Measurements from ENCODE around the gene IQGAP2. TPM values are rescaled to one million over a fixed set of nuclear protein-coding genes. Genes with fewer than 3 reads are reported as not detected.

The IQGAP2 gene
- total and polyA plus RNA-seq, 9 of the 15 experiments (the other 6 are each of a cell fraction or from before 2014, with no cell fraction given): 8.7 to 23.2 (median 17.4) TPM

- TF ChIP-seq ZNF253 (CRISPR knock-in tag; conservative IDR thresholded peaks at IDR 0.05): no peak
- TF ChIP-seq CBFA2T2 (conservative IDR thresholded peaks at IDR 0.05): peak; percentile 100
- no peak for TF ChIP-seq TSC22D4 (tag; IDR thresholded peaks at IDR 0.05)
- no peak for TF ChIP-seq ZBTB26 (CRISPR knock-in tag; IDR thresholded peaks at IDR 0.05)
- TF ChIP-seq CHD1 (IDR thresholded peaks at IDR 0.05; ENCODE audit: low read length): no peak
- TF ChIP-seq TEAD2 (tag; IDR thresholded peaks at IDR 0.05): peak; percentile 84
- TF ChIP-seq MEF2D (tag; conservative IDR thresholded peaks at IDR 0.05; ENCODE audit: low read depth): peak; percentile 69
- TF ChIP-seq KDM2B (CRISPR knock-in tag; IDR thresholded peaks at IDR 0.05): no peak
- TF ChIP-seq JUND (IDR thresholded peaks at IDR 0.05; ENCODE audit: borderline replicate concordance, low read depth, low read length): peak; percentile 71; the same call in 1 of the 2 replicates
- TF ChIP-seq JUND (tag; IDR thresholded peaks at IDR 0.05; ENCODE audit: borderline replicate concordance, low read depth, low read length): peak; percentile 9; the same call in 1 of the 3 replicates
- no peak; the same call in 1 of the 2 replicates for TF ChIP-seq ATF3 (IDR thresholded peaks at IDR 0.05)
- no peak for TF ChIP-seq ATF3 (CRISPR knock-in tag; conservative IDR thresholded peaks at IDR 0.05)
- TF ChIP-seq ZNF280B (CRISPR knock-in tag; IDR thresholded peaks at IDR 0.05): no peak
- TF ChIP-seq NCOA6 (IDR thresholded peaks at IDR 0.05): no peak
- TF ChIP-seq HNRNPUL1 (IDR thresholded peaks at IDR 0.05; ENCODE audit: low read length): no peak
- TF ChIP-seq THRAP3 (IDR thresholded peaks at IDR 0.05; ENCODE audit: borderline replicate concordance): no peak
- peak; percentile 86 for TF ChIP-seq RUNX1 (IDR thresholded peaks at IDR 0.05; ENCODE audit: low read depth)
- TF ChIP-seq SMAD3 (CRISPR knock-in tag; conservative IDR thresholded peaks at IDR 0.05): peak; percentile 92
- TF ChIP-seq ZKSCAN1 (IDR thresholded peaks at IDR 0.05; ENCODE audit: low read depth, low read length): no peak
- no peak for TF ChIP-seq ZFX (CRISPR knock-in tag; IDR thresholded peaks at IDR 0.05)
- peak; percentile 82 for TF ChIP-seq GABPA (tag; conservative IDR thresholded peaks at IDR 0.05; ENCODE audit: low read depth)
- no peak for TF ChIP-seq SAFB (IDR thresholded peaks at IDR 0.05; ENCODE audit: borderline replicate concordance, low read depth, low read length)
- no peak for TF ChIP-seq MAFK (IDR thresholded peaks at IDR 0.05; ENCODE audit: low read length)
Measured at GRCh38 chr5:76657683-76658311, 254.7 kb downstream of the IQGAP2 start (continued).
